Cardiac fibroblast (primary cell): ENCODE data around the gene EIF3I.
"Not testable (repeated sequence)": the region's sequence is repeated elsewhere in the genome, so short reads cannot be mapped to it uniquely, and the experiment has no call there.

Source experiments
- DNase-seq, 2 donors: peaks; one replicate each; pipeline versions ENCODE4 v3.0.0 to v3.0.0-alpha.2; 2010; ENCODE audit warnings: low read depth in 2 of 2
- H3K4me3 ChIP-seq, 2 donors: replicated peaks in 1 of 2; 1 replicate in 1 of 2; 2 replicates in 1 of 2; pipeline ENCODE4 v1.5.1; 2011; ENCODE audit warnings: low read depth in 2 of 2, low read length in 2 of 2, mild to moderate bottlenecking in 2 of 2, moderate library complexity in 1 of 2
- CTCF ChIP-seq: IDR thresholded peaks from one replicate; pipeline ENCODE4 v1.5.1; 2011; ENCODE audit warnings: low read depth, mild to moderate bottlenecking, low read length, inconsistent platforms

Gene EIF3I

GRCh38 chr1:32249831-32250525 is 27.8 kb downstream of the EIF3I start:
- H3K4me3 ChIP-seq, result no peak overlapping the region
- no peak for TF ChIP-seq CTCF
- DNase-seq, result peak in 1 of 2 donors; percentile 58

DNA sequence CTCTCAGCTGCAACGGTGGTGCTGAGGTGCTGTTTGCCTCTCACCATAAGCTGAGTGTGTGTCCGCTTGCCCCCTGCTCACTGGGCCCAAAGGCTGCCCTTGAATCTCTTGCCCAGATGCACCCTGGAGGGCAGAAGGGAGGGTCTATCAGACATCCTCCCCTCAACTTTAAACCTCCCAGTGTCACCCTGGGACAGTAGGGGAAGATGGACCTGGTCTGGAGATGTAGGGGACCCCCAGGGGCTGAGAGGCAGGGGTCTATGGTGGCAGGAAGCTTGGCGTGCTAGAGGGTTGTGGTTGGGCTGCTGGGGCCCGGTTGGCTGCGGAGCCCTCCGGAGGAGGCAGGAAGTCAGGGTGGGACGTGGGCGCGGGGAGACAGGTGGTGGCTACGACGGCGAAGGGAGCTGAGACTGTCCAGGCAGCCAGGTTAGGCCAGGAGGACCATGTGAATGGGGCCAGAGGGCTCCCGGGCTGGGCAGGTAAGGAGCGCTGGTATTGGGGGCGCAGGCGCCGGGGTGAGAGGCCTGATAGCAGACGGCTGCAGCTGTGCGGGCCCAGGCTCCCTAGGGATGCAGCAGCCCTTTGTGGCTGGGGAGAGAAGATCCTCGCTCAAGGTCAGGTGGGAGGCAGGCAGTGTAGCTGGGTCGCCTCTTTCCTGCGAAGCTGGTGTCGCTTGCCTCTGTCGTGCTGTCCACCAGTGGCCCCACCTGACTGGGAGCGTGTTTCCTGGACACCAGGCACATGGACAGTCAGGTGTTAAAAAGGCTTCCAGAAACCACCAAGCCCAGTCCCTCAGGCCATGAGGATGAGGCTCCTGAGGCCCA is 28.9 kb downstream of the EIF3I start, which contains the start of gene LCK:
Gene LCK (plus strand): TSS at position 373 of the 824 bp plus-strand sequence. CDS start 23,065 bp downstream, outside the sequence.
- no peak for DNase-seq
- no peak within 1 kb of the TSS for H3K4me3 ChIP-seq
- no peak for TF ChIP-seq CTCF

- no peak for TF ChIP-seq CTCF
- DNase-seq, result no peak
- H3K4me3 ChIP-seq, result no peak overlapping the region
Measured at GRCh38 chr1:32255072-32256071, 33.2 kb downstream of the EIF3I start.

GRCh38 chr1:32256473-32257226 is 34.4 kb downstream of the EIF3I start:
- no peak for TF ChIP-seq CTCF
- no peak for DNase-seq
- no peak overlapping the region for H3K4me3 ChIP-seq

- H3K4me3 ChIP-seq, result no peak overlapping the region
- TF ChIP-seq CTCF, result no peak
- DNase-seq, result no peak
Measured at GRCh38 chr1:32257227-32257508, 35.0 kb downstream of the EIF3I start.

GRCh38 chr1:32263236-32263593 is 41.0 kb downstream of the EIF3I start:
- H3K4me3 ChIP-seq, DNase-seq: not testable (repeated sequence)
